Esophagus muscularis mucosa (tissue), 4 donors: ENCODE results near the gene ART4.

ENCODE experiments used
- EP300 ChIP-seq: sonication (generic); formaldehyde crosslinking; IDR thresholded peaks from one replicate; pipeline ENCODE4 v1.6.1; 2017; ENCODE audit warnings: antibody characterized with exemption
- POLR2AphosphoS5 ChIP-seq, 2 donors: sonication (generic); formaldehyde crosslinking; IDR thresholded peaks; one replicate each; pipeline ENCODE4 v1.6.1; 2017; ENCODE audit warnings: antibody characterized with exemption in 2 of 2
- TF ChIP-seq, protein P1 (sequence below), 3 experiments: fragments of 200-600 bp in 2 of 3; fragments of 450-650 bp in 1 of 3; sonication (generic) in 2 of 3; IDR thresholded peaks; one replicate each; pipeline ENCODE4 v1.5.1; 2017 to 2019; ENCODE audit warnings: antibody characterized with exemption in 3 of 3, mild to moderate bottlenecking in 2 of 3, moderate library complexity in 1 of 3

- TF ChIP-seq EP300 (no peak), POLR2AphosphoS5 (IDR thresholded peaks at IDR 0.05) (no peak)
- TF ChIP-seq, protein P1, sequence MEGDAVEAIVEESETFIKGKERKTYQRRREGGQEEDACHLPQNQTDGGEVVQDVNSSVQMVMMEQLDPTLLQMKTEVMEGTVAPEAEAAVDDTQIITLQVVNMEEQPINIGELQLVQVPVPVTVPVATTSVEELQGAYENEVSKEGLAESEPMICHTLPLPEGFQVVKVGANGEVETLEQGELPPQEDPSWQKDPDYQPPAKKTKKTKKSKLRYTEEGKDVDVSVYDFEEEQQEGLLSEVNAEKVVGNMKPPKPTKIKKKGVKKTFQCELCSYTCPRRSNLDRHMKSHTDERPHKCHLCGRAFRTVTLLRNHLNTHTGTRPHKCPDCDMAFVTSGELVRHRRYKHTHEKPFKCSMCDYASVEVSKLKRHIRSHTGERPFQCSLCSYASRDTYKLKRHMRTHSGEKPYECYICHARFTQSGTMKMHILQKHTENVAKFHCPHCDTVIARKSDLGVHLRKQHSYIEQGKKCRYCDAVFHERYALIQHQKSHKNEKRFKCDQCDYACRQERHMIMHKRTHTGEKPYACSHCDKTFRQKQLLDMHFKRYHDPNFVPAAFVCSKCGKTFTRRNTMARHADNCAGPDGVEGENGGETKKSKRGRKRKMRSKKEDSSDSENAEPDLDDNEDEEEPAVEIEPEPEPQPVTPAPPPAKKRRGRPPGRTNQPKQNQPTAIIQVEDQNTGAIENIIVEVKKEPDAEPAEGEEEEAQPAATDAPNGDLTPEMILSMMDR (IDR thresholded peaks at IDR 0.05), result no peak
Measured at GRCh38 chr12:14833952-14834351, 9.4 kb downstream of the ART4 start.
